GM19238 (cell line): Measurements from ENCODE around the gene ZNF518B.

Experiments used
- DNase-seq: peaks from one replicate; pipeline ENCODE4 v3.0.0; 2011; ENCODE audit warnings: low spot score; ENCODE audit not compliant: insufficient read length

The ZNF518B gene

DNA sequence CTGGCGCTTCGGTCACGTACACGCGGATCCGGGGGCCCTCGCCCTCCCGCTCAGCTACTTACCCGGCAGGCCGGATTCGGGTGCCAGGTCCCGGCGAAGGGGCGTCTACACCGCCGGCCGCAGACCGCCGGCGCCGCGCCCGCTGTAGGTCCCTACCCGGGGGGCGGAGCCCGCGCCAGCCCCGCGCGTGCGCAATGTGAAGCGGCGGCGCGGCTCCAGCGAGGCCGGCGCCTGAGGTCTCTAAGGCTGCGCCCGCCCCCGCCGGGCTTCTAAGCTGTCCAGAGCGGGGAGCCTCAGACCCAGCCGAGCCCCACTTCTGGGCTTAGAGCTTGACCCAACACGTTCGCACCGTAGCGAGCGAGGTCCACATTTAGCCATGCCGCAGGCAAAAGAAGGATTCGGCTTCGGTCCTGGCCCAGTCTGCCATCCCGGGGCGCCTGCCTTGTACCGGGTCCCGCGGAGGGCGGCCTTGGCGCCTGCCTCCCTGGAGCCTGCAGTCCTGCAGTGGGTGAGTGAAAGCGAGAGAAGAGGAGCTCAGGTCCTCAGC lies at the start of gene ZNF518B:
Gene ZNF518B, minus strand, starts transcription at position 172 of the 547 bp plus-strand sequence. CDS start 11,098 bp downstream, outside the sequence.
- DNase-seq = peak; percentile 82

DNA sequence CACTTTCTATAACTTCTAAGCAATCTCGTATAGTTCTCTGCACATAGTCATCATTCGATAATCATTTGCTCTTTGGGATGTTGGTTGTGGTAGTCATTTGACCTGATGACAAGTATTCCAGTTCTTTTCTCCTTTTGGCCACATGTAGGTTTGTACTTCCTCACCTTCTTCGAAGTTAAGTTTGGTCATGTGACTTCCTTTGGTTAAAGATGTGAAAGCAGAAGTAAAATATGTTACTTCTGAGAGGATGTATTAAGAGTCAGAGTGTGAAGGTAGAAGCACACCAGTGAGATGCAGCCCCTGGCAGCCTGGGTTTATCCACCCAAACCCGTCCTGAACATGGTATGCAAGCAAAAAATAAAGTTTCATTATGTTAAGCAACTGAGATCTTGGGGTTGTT lies 48.9 kb upstream of the ZNF518B start:
- DNase-seq = no peak

GRCh38 chr4:10504570-10505179 lies 47.4 kb upstream of the ZNF518B start:
- DNase-seq = no peak

- DNase-seq = no peak
Measured at GRCh38 chr4:10502717-10503116, 45.5 kb upstream of the ZNF518B start.

GRCh38 chr4:10500776-10501175 lies 43.5 kb upstream of the ZNF518B start:
- DNase-seq = no peak

- DNase-seq = no peak
Measured at GRCh38 chr4:10496200-10496599, 39.0 kb upstream of the ZNF518B start.

GRCh38 chr4:10495651-10496050 lies 38.4 kb upstream of the ZNF518B start:
- no peak for DNase-seq

GRCh38 chr4:10492464-10492863 lies 35.2 kb upstream of the ZNF518B start:
- DNase-seq = no peak

GRCh38 chr4:10491401-10491800 lies 34.2 kb upstream of the ZNF518B start:
- no peak for DNase-seq

DNA sequence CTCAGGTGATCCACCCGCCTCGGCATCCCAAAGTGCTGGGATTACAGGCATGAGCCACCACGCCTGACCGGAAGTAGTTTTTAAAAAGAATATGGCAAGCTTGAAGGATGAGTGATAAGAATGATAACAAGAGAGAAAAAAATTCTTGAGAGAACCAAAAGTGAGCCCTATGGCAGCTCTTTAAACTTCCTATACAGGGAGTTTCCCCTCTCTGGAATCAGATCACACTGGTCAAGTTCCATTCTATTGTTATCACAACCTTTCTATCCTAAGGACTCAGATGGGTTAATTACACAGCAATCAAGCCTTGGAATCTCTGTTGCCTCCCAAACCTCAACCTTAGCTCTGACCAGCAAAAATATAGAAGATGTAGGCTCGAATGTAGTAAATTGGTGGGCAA lies 33.8 kb upstream of the ZNF518B start:
- DNase-seq = no peak

GRCh38 chr4:10482913-10483312 lies 25.7 kb upstream of the ZNF518B start:
- no peak for DNase-seq

DNA sequence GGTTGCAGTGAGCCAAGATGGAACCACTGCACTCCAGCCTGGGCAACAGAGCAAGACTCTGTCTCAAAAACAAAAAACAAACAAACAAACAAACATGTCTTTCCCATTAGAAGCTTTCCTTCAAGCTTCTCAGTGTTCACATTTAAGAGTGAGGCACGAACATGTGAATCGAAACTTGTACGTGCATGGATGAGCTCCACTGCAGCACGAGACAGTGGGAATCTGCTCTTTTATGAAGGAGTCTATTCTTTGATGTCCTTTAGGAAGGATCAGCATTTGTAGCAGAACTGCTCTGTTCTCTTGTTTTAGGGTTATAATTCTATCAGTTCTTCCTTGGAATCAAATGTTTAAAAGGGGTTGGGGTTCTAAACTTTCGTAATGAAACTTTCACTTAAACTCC lies 23.4 kb upstream of the ZNF518B start:
- DNase-seq = no peak

DNA sequence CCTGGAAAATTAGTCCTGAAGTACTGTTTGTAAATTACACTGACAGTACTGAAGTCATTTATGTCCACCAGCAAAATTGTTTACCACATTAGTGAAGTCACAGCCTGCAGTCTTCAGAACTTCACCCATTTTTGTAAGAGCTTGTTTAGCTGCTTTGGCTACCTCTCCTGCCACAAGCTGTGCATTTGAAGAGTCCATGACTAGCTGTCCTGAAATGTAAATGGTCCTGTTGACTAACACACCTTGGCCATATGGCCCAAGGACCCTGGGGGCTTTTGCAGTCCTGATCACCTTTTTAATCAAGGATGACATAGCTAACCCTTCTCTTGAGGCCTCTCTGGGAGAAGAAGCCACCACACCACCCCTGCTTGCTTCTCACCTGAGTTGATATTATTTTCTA lies 21.4 kb upstream of the ZNF518B start:
- no peak for DNase-seq

DNA sequence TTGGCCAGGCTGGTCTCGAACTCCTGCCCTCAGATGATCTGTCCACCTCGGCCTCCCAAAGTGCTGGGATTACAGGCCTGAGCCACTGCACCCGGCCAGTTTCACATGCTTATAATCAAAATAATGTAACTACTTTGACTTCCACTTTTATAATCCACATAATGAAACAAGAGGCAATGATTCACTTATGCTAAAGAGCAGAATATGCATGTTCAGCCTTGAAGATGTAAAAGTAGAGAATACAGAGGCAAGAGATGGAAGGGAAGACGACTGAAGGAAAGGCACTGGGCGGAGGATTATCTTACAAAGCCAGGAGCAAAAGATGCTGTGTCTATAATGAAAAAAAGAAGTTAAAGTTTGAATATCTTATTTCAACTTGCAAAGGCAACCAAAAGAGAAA lies 13.3 kb upstream of the ZNF518B start:
- no peak for DNase-seq

DNA sequence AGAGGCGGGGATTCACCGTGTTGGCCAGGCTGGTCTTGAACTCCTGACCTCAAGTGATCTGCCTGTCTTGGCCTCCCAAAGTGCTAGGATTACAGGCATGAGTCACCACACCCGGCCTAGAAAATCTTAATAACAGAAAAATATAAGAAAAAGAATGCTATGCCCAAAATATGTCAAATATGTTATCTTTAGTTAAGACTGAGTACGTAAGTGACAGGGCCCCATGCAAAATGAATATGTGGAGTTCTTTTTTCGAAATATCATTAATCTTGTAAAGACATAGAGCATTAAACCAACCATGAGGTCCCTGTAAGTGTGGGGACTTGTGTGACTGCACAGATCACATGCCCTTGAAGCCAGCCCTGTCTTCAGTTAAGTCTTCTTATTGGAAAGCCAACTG lies 8.9 kb upstream of the ZNF518B start:
- DNase-seq = no peak

- DNase-seq = no peak
Measured at GRCh38 chr4:10462876-10463275, 5.7 kb upstream of the ZNF518B start.

GRCh38 chr4:10461850-10462400 lies 4.7 kb upstream of the ZNF518B start:
- no peak for DNase-seq

- DNase-seq = peak; percentile 80
Measured at GRCh38 chr4:10461091-10461849, 4.0 kb upstream of the ZNF518B start.

DNA sequence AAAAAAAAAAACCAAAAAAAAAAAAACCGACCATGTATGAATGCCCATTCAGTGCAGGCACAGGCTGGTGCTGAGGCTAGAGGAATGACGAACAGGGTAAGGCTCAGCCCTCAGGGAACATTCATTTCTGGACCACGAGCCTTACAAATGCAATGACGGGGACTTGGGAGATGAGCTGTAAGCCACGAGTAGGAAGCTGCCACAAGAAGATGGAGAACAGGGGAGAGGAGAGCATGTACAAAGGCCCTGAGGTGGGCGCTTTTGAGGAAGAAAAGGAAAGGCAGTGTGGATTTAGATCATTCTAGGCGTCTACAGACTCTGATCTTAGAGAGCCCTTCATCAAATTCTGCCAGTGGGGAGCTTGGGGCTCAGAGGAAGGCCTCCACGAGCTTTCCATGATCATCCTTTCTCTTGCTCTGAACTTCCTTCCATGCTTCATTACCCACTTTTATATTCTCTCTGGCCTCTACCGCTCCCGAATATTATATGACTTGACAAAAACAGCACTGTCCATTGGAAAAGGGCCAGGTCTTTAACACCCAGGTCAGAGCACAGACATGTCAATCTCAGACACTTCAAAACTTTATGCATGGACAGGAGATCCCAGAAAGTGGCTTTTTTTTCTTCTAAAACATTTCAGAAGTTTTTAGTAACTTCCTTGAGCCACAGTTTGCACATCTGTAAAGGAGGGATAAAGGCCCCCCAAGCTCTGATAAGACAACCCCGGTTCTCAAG lies 3.3 kb upstream of the ZNF518B start:
- DNase-seq = no peak

- no peak for DNase-seq
Measured at GRCh38 chr4:10459305-10459704, 2.1 kb upstream of the ZNF518B start.

- no peak for DNase-seq
Measured at GRCh38 chr4:10458177-10458576, 951 bp upstream of the ZNF518B start.
